Body of pancreas (tissue), 4 donors: ENCODE data around the gene SYNPR.

Source experiments
- CTCF ChIP-seq, 7 experiments: fragments of 450-650 bp in 4 of 7; fragments of 200-600 bp in 3 of 7; sonication (generic) in 3 of 7; IDR thresholded peaks; one replicate each; pipeline ENCODE4 v1.5.1; 2016 to 2019; ENCODE audit warnings: antibody characterized with exemption in 7 of 7
- POLR2A ChIP-seq, 3 donors: fragments of 450-650 bp; IDR thresholded peaks; one replicate each; pipeline ENCODE4 v1.6.1; 2016; ENCODE audit warnings: antibody characterized with exemption in 3 of 3, mild to moderate bottlenecking in 2 of 3

- TF ChIP-seq CTCF (IDR thresholded peaks at IDR 0.05), result no peak
- TF ChIP-seq POLR2A (IDR thresholded peaks at IDR 0.05), result no peak
Measured at GRCh38 chr3:63442918-63443317, 164.8 kb downstream of the SYNPR start.
